ENCODE results near the gene CMTR1. TPM values are rescaled to one million over a fixed set of nuclear protein-coding genes. Genes with fewer than 3 reads are reported as not detected.
A peak's percentile ranks its signal among the peaks of the same experiment; 100 is the strongest.

The CMTR1 gene
- total and polyA plus RNA-seq, 10 donors, result 19.4 to 62.4 (median 45.3) TPM

DNA sequence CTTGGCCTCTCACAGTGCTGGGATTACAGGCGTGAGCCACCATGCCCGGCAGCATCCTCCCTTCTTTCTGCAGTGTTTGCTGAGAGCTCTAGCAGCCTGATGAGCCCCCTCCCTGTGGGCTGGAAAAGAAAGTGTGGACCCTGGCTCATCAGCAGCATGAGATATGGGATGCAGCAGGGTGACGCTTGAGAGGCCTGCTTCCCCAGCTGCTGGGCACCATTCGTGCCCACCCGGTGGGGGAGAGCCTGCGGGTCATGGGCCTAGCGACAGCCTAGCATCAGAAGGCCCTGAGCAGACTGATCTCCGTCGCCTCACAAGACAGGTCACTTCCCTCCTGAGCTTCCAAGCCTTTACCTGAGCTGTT lies 82.7 kb downstream of the CMTR1 start:
- H3K36me3 ChIP-seq, result no peaks in the 10 kb centered on the region
- H3K27me3 ChIP-seq (replicated peaks in 1 of 7), result peaks cover 0 to 30% (median 3%) of the 10 kb centered on the region in 7 donors
- H3K9me3 ChIP-seq, result no peaks in the 10 kb centered on the region
- peak overlapping the region in 3 of 8 donors; percentile 24 to 50 (median 34) for H3K4me3 ChIP-seq
- intact Hi-C loops (cut with DNase I; ENCODE audit: low total_unique reads), result no loop called here
- no peak for TF ChIP-seq POLR2AphosphoS5 (IDR thresholded peaks at IDR 0.05)
- TF ChIP-seq, protein P1, sequence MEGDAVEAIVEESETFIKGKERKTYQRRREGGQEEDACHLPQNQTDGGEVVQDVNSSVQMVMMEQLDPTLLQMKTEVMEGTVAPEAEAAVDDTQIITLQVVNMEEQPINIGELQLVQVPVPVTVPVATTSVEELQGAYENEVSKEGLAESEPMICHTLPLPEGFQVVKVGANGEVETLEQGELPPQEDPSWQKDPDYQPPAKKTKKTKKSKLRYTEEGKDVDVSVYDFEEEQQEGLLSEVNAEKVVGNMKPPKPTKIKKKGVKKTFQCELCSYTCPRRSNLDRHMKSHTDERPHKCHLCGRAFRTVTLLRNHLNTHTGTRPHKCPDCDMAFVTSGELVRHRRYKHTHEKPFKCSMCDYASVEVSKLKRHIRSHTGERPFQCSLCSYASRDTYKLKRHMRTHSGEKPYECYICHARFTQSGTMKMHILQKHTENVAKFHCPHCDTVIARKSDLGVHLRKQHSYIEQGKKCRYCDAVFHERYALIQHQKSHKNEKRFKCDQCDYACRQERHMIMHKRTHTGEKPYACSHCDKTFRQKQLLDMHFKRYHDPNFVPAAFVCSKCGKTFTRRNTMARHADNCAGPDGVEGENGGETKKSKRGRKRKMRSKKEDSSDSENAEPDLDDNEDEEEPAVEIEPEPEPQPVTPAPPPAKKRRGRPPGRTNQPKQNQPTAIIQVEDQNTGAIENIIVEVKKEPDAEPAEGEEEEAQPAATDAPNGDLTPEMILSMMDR (IDR thresholded peaks at IDR 0.05 in 8 of 11, conservative IDR thresholded peaks at IDR 0.05 in 3 of 11), result no peak
- no peak for TF ChIP-seq POLR2A (IDR thresholded peaks at IDR 0.05)
- peaks cover 16 to 60% (median 38%) of the 10 kb centered on the region in 6 donors for H3K4me1 ChIP-seq
- no peak for DNase-seq
- peak overlapping the region; percentile 11 to 87 (median 77) for H3K27ac ChIP-seq
- 51 to 66% (median 62%) methylated on average over 9 of the region's 9 CpGs for WGBS, 5 donors

DNA sequence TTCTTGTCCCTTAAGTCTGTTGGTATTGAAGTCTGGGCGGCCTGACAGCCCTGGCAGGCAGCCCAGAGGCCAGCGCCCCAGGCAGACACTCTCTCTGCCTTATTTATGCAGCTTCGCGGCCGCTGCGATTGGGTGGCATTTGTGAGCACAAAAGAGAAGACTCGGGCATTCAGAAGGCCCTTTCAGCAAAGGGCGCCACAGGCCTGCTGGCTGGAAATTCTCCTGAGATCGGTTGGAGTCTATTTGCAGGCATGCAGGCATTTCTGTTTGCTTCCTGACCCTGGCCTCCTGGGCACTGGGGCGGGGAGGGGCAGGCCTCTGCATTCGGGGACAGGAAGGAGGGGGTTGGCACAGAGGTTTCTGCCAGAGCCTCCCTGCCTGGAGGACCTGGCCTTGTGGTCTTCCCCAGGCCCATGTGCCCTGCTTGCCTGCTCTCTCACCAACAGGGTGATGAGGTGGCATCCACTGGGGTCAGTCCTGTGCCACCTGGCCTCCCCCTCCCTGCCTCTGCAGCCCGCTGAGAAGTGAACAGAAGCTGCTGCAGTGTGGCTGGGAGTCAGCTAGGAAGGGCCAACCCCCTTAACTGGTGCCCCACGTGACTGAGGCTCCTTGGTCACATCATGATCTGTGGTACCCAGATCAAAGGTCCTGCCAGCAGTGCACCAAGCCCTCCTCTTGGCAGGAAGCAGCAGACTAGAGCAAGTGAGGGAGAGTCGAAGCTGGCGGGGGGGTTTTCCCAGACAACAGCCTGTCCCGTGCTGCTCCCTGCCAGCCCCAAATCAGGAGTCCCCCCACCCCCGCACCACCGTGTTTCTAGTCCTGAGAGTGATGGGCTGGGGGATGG lies 83.3 kb downstream of the CMTR1 start:
- 10 to 24% (median 19%) methylated on average over 13 to 18 of the region's 18 CpGs for WGBS, 5 donors

DNA sequence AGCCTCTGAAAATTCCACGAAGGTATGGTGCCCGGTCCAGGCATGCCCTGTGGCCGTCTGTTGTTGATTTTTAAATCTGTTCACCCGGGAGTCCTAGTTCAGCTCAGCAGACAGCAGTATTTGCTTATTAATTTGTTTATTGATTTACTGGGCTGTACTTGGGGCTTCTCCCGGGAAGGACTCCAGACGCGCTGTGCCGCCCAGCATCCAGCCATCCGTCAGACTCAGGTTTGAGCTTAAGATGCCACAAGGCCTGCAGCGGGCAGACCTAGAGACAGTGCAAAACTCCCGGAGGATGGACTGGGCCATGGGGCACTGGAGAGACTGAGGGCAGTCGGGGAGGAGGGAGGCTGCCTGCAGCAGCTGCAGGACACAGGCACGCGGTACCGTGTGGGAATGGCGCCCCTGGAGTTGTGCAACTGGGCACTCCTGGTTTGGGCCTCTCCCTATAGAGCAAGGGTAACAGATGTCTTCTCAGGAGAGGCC lies 83.9 kb downstream of the CMTR1 start:
- peaks cover 0 to 31% (median 3%) of the 10 kb centered on the region in 7 donors for H3K27me3 ChIP-seq (replicated peaks in 1 of 7)
- peak overlapping the region in 6 of 8 donors; percentile 4 to 50 (median 24) for H3K4me3 ChIP-seq
- no peaks in the 10 kb centered on the region for H3K36me3 ChIP-seq
- TF ChIP-seq POLR2AphosphoS5 (IDR thresholded peaks at IDR 0.05), result no peak
- TF ChIP-seq, protein P1 (IDR thresholded peaks at IDR 0.05 in 8 of 11, conservative IDR thresholded peaks at IDR 0.05 in 3 of 11), result no peak
- TF ChIP-seq POLR2A (IDR thresholded peaks at IDR 0.05), result no peak
- H3K27ac ChIP-seq, result peak overlapping the region; percentile 15 to 87 (median 77)
- DNase-seq, result peak; percentile 79
- peaks cover 16 to 60% (median 38%) of the 10 kb centered on the region in 6 donors for H3K4me1 ChIP-seq
- 54 to 65% (median 61%) methylated on average over 14 to 16 of the region's 16 CpGs for WGBS, 5 donors
- H3K9me3 ChIP-seq, result no peaks in the 10 kb centered on the region
- intact Hi-C loops (cut with DNase I; ENCODE audit: low total_unique reads), result no loop called here

More for the DNA sequence above, 83.3 kb downstream of the CMTR1 start:
- TF ChIP-seq POLR2AphosphoS5 (IDR thresholded peaks at IDR 0.05) (peak; percentile 67 to 74 (median 69)), POLR2A (IDR thresholded peaks at IDR 0.05) (no peak)
- TF ChIP-seq, protein P1 (IDR thresholded peaks at IDR 0.05 in 8 of 11, conservative IDR thresholded peaks at IDR 0.05 in 3 of 11), result peak in 1 of 11 experiments; percentile 17
- intact Hi-C loops (cut with DNase I; ENCODE audit: low total_unique reads), result no loop called here
- Histone ChIP-seq H3K27ac (peak overlapping the region; percentile 11 to 87 (median 77)), H3K4me1 (peaks cover 16 to 60% (median 38%) of the 10 kb centered on the region in 6 donors), H3K36me3 (no peaks in the 10 kb centered on the region), H3K27me3 (replicated peaks in 1 of 7) (peaks cover 0 to 33% (median 3%) of the 10 kb centered on the region in 7 donors), H3K9me3 (no peaks in the 10 kb centered on the region), H3K4me3 (peak overlapping the region in 7 of 8 donors; percentile 9 to 50 (median 23))
- peak; percentile 90 for DNase-seq

DNA sequence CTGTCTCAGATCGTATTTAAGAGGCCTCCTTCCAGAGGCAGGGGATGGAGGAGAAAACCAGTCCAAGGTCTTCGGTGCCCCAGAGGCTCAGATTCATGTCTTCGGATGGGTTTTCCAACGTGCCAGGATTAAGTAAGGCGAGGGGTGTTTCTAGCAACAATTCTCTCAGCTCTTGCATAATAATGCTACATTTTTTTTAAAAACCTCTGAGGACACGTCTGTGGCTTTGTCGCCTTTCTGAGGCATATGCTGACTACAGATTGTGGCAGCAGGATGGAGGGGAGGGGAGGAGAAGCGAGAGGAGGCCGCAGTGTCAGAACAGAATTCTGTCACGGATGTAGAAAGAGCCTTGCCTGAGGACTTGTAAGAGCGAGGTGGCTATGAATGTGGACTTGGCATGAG lies 84.4 kb downstream of the CMTR1 start:
- Histone ChIP-seq H3K27me3 (replicated peaks in 1 of 7) (peaks cover 0 to 27% (median 0%) of the 10 kb centered on the region in 7 donors), H3K4me3 (peak overlapping the region in 6 of 8 donors; percentile 4 to 50 (median 24)), H3K36me3 (no peaks in the 10 kb centered on the region), H3K9me3 (no peaks in the 10 kb centered on the region), H3K27ac (peak overlapping the region; percentile 15 to 87 (median 77)), H3K4me1 (peaks cover 16 to 60% (median 38%) of the 10 kb centered on the region in 6 donors)
- intact Hi-C loops (cut with DNase I; ENCODE audit: low total_unique reads), result no loop called here
- DNase-seq, result peak; percentile 80
- TF ChIP-seq, protein P1 (IDR thresholded peaks at IDR 0.05 in 8 of 11, conservative IDR thresholded peaks at IDR 0.05 in 3 of 11), result no peak
- TF ChIP-seq POLR2A (IDR thresholded peaks at IDR 0.05) (no peak), POLR2AphosphoS5 (IDR thresholded peaks at IDR 0.05) (peak in 1 of 3 donors; percentile 65)
- 27 to 51% (median 32%) methylated on average over 11 of the region's 11 CpGs for WGBS, 5 donors

All from spleen (tissue), 11 donors.